Activated CD8-positive, alpha-beta memory T cell treated with anti-CD3 and anti-CD28 coated beads for 24 hours (primary cell): Measurements from ENCODE around the gene NHLRC3.
"Not testable (repeated sequence)": the region's sequence is repeated elsewhere in the genome, so short reads cannot be mapped to it uniquely, and the experiment has no call there.

Source experiments
- DNase-seq: peaks from one replicate; pipeline ENCODE4 v3.0.0-alpha.2; 2020

NHLRC3 gene

DNA sequence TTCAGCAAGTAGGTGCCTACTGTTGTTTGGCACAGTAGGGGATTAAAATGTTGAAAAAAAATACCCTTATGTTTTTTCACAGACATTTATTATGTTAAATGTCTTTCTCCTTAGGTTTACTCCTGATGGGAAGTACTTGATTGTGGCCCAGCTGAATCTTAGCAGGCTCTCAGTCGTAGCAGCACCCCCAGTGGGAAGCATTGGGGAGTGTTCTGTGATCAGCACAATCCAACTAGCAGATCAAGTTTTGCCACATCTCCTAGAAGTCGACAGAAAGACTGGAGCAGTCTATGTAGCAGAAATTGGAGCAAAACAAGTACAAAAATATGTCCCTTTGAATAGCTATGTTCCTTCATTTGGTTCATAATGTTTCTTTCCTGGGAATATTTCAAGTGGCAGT is 9.3 kb downstream of the NHLRC3 start:
- DNase-seq: no peak

DNA sequence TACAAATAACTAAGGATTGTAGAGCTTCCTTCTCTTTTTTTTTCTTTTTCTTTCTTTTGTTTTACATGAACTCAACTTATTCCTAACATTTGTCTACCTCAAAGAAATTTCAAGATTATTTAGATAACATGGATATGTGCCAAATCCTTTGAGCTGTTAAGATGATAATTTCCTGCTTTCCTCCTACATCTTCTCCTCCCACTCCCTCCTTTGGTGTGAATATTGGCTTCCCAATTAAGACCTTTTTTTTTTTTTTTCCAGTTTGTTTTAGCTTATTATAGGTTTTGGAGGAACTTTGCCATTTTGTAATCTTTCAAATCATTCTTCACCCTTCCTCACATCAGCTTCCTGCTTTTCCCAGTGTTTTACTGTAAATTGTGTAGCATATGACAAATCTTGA is 10.6 kb downstream of the NHLRC3 start:
- no peak for DNase-seq

DNA sequence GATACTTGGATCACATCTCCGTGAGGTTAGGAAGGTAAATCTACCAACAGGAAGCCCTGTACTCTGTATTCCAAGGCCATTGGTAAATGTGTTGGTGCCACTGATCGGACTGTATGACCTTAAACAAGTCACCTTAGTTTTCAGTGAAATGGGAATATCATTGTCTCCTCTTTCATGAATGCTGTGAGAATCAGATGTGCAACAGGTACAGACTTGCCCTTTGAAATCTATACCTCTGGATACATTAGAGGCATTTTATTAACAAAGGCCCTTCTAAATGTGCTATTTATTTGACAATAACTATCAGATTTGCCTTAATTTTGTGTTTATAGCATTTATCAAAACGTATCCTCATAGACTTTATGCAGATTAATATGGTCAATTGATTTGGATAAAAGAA is 11.0 kb downstream of the NHLRC3 start:
- DNase-seq: no peak

DNA sequence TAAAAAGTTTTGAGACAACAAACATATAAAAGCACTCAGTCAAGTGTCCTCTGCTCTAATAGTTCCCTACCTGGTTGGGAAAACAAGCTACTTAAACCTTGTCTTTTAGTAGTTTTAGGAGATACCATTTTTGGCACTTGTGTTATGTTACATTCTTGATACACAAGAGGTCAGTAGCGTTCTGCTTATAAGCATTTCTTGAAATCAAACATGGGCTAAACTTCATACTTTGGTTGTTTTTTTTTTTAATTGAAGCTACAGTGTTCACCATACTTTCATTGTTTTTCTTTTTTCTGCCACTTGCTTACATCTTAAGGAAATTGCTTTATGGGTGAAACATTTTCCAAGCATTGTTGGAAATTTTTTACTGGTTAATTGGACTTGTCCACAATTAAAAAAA is 12.9 kb downstream of the NHLRC3 start:
- no peak for DNase-seq

DNA sequence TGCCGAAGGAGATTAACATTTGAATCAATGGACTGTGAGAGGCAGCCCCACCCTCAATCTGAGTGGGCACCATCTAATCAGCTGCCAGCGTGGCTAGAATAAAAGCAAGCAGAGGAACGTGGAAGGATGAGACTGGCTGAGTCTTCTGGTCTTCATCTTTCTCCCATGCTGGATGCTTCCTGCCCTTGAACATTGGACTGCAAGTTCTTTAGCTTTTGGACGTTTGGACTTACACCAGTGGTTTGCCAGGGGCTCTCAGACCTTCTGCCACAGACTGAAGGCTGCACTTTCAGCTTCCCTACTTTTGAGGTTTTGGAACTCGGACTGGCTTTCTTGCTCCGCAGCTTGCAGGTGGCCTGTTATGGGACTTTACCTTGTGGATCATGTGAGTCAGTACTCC is 14.7 kb downstream of the NHLRC3 start:
- no peak for DNase-seq

DNA sequence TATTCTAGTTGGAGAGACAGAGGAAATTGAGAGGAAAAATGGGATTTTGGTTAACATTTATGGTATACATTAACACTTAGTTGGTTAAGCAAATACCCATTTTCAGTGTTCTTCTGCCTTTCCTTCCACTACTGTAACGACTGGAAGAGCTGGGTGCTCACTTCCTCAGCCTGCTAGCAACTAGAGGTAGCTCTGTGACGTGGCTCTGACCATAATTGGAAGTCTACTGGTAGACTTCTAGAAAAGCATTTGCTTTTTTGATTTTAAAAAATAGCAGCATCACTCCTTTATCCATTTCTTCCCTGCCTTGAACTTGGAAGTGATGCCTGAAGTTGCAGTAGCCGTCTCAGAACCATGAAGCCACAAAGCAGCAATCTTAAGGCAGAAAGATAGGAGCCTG is 15.9 kb downstream of the NHLRC3 start:
- no peak for DNase-seq

DNA sequence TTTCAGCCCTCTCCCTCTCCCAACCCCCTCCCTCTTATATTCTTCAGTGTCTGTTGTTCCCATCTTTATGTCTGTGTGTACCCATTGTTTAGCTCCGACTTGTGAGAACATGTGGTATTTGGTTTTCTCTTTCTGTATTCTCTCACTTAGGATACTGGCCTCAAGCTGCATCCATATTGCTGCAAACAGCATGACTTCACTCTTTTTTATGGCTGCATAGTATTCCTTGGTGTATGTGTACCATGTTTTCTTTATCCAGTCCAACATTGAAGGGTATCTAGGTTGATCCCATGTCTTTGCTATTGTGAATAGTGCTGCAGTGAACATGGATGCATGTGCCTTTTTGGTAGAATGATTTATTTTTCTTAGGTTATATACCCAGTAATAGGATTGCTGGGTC is 17.8 kb downstream of the NHLRC3 start:
- DNase-seq: no peak

DNA sequence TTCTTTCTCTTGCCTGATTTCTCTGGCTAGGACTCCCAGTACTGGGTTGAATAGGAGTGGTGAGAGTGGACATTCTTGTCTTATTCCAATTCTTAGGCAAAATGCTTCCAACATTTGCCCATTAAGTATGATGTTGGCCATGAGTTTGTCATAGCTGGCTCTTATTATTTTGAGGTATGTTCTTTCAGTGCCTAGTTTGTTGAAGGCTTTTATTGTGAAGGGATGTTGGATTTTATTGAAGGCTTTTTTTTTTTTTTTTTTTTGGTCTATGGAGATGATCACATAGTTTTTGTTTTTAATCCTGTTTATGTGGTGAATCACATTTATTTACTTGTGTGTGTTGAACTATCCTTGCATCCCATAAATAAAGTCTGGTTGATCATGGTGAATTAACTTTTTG is 19.8 kb downstream of the NHLRC3 start:
- no peak for DNase-seq

DNA sequence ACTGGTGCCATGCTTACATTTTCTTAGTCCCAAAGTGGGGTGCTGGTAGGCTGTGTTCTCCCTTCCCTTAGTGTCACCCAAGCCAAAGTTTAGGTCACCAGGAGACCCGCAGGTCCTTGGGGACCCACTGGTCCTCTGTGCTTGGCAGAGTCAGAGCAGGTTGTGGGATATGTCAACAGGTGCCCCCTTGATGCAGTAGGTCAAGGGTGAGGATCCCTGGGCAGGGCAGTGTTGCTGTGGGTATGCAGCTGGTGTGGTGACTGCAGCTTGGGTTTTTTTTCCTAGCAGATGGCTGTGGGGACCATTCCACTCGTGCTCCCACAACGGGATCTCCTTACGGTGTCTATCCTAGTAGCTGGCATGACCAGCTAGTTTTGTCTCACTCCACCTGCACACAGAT is 23.7 kb downstream of the NHLRC3 start:
- no peak for DNase-seq

DNA sequence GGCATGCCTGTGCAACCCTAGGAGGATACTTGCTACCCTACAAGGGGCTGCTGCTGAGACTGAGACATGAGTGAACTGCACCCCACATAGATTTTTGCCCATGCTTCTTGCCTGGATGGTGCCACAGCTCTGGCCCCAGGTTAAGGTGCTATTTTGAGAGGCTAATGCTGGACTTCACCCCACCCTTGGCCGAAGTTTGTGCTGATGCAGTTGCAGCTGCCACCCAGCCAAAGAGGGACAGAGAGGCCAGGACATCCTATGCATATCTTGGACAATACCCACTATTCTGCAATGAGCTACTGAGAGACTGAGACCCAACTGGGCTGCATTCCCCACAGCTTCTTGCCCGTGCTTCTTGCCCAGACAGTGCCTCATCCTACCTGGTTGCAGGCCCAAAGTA is 34.6 kb downstream of the NHLRC3 start:
- no peak for DNase-seq

DNA sequence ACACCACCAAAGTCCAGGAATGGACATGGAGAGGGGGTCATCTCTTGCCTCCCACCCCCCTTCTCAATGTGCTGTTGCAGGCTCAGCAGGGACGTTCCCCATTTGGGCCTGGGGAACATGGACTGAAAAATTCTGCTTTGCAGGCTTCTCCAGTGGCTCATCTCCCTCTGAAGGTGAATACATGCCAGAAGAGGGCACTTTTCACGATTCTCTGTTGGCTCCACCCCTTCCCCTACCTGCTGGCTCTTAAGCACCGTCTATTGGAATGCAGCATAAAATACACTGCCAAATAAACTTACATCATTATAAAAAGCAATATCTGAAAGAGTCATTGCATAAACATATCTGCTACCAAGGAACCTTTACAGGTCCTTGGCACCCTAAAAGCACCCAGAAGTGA is 35.7 kb downstream of the NHLRC3 start:
- DNase-seq: no peak

DNA sequence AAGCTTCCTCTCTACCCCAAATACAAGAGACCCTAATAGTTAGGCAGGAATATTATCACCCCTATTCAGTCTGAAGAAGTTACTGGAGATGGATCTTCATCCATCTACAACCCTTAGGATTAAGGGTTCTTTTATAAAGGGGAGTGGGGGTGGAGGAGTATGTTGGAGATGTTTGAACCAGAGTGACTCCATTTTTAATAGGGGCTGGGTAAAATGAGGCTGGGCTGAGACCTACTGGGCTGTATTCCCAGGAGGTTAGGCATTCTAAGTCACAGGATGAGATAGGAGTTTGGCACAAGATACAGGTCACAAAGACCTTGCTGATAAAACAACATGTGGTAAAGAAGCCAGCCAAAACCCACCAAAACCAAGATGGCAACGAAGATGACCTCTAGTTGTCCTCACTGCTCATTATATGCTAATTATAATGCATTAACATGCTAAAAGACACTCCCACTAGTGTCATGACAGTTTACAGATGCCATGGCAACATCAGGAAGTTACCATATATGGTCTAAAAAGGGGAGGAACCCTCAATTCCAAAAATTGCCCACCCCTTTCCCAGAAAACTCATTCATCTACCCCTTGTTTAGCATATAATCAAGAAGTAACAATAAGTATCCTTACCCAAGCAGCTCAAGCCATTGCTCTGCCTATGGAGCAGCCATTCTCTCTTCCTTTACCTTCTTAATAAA is 48.1 kb downstream of the NHLRC3 start:
- not testable (repeated sequence) for DNase-seq

DNA sequence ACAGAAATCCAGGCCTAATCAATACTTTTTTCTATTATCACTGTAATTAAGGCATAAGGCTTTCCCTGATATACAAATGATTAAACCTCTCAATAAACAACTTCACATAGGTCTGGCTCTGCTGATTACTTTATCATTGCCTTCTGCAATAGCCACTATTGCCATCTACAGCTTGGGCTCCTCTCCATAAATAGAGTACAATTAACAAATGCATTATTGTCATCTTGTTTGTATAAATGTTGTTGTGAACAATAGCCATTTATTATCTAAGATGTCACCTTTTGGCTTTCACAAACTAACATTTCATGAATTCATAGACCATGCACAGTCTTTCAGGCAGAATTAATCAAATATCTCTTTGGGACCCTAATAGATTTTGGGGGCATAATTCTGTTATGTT is 53.3 kb downstream of the NHLRC3 start:
- DNase-seq: no peak

DNA sequence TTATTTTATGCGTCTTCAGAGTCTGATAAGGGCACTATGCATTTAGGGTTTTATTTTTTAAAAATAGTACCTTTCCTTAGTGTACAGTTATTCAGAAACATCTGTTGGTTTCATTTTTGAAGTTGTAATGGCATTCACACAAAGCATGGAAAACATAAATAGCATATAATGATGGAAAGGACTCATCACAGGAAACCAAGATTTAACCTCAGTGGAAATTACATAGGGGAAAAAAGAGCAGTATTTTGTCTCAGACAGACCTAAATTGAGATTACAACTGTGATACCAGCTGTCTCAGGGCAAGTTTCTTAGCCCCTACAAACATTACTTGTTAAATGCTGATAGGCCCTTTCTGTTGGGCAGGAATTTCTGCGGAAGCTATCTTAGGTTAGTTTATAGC is 57.2 kb downstream of the NHLRC3 start:
- DNase-seq: no peak

DNA sequence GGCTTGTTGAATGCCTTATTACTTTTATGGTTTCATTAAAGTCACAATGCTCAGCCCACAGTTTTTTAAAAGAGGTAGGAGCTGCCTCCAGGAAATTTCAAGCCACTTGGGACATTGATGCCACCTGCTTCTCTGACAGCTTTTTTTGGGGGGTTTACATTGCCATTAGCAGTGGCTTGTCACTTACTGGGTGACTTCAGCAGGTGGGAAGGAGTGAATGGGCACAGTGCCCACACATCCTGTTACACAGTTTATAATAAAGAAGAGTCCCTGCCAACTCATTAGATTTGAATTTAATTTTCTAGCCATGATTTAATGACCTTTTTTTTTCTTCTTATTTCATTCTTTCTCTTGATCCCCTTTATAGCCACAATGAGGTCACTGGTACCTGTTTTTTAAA is 61.0 kb downstream of the NHLRC3 start:
- no peak for DNase-seq
